ENCODE data around the gene DENND4A. TPM values are rescaled to one million over a fixed set of nuclear protein-coding genes. Genes with fewer than 3 reads are reported as not detected.

The DENND4A gene
- total RNA-seq, 4 donors from 2014 or later, result 12.2 to 42.1 (median 14.2) TPM

DNA sequence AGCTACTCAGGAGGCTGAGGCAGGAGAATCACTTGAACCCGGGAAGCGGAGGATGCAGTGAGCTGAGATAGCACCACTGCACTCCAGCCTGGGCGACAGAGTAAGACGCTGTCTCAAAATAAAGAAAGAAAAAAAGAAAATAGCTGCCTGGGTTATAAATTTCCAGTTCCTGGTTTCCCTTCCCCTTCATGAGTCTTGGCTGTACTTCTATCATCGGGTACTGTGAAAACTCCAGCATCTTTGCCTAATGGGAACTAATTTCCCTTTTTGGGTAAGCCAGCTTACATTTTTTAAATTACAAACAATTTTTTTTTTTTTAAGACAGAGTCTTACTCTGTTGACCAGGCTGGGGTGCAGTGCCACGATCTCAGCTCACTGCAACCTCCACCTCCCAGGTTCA, 15.0 kb downstream of the DENND4A start:
- H3K27me3 ChIP-seq, result no peaks in the 10 kb centered on the region
- no peak overlapping the region for H3K4me3 ChIP-seq
- no peaks in the 10 kb centered on the region for H3K36me3 ChIP-seq
- peak overlapping the region; percentile 15 for H3K27ac ChIP-seq
- H3K9me3 ChIP-seq, result no peaks in the 10 kb centered on the region
- no peak for TF ChIP-seq EP300 (IDR thresholded peaks at IDR 0.05)
- TF ChIP-seq, protein P1, sequence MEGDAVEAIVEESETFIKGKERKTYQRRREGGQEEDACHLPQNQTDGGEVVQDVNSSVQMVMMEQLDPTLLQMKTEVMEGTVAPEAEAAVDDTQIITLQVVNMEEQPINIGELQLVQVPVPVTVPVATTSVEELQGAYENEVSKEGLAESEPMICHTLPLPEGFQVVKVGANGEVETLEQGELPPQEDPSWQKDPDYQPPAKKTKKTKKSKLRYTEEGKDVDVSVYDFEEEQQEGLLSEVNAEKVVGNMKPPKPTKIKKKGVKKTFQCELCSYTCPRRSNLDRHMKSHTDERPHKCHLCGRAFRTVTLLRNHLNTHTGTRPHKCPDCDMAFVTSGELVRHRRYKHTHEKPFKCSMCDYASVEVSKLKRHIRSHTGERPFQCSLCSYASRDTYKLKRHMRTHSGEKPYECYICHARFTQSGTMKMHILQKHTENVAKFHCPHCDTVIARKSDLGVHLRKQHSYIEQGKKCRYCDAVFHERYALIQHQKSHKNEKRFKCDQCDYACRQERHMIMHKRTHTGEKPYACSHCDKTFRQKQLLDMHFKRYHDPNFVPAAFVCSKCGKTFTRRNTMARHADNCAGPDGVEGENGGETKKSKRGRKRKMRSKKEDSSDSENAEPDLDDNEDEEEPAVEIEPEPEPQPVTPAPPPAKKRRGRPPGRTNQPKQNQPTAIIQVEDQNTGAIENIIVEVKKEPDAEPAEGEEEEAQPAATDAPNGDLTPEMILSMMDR (IDR thresholded peaks at IDR 0.05), result no peak
- WGBS, result 87% methylated on average over 6 of the region's 6 CpGs
- DNase-seq (ENCODE audit: low spot score in 2 of 2), result no peak
- H3K4me1 ChIP-seq, result no peaks in the 10 kb centered on the region

DNA sequence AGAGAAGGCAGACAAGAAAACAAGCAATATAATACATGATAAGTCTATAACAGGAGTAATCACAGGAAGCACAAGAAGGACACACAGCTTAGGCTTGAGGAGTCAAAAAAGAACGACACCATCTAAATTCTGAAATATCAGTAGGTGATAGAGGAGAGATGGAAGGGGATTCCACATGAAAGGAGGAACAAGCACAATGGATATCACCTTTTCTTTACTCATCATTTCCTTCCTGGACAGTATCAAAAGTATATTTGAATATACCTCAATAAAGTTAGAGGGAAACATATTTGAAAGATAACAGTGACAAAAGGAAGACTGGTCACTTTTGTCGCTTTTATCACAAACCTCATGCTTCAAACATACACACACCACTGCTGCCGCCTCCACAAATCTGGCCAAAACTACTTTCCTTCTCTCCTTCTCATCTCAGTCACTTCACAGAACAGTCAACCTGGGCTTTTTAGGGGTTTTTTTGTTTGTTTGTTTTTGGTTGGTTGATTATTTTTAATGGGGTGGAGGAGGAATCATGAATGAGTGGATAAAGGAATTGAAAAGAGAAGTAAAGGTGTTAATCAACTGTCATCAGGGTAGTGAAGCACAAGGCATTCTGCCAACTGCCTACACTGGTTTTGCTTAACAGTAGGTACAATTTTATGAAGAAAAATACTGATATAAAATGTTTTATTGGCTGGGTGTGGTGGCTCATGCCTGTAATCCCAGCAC, 18.5 kb downstream of the DENND4A start:
- 93% methylated on average over 3 of the region's 3 CpGs for WGBS
- no peak overlapping the region for H3K4me3 ChIP-seq
- no peak for DNase-seq (ENCODE audit: low spot score in 2 of 2)
- H3K27me3 ChIP-seq, result no peaks in the 10 kb centered on the region
- no peak overlapping the region for H3K27ac ChIP-seq
- no peaks in the 10 kb centered on the region for H3K4me1 ChIP-seq
- no peaks in the 10 kb centered on the region for H3K9me3 ChIP-seq
- no peaks in the 10 kb centered on the region for H3K36me3 ChIP-seq
- TF ChIP-seq EP300 (IDR thresholded peaks at IDR 0.05), result no peak
- no peak for TF ChIP-seq POLR2A (IDR thresholded peaks at IDR 0.05)
- TF ChIP-seq POLR2AphosphoS5 (IDR thresholded peaks at IDR 0.05), result no peak
- TF ChIP-seq, protein P1 (IDR thresholded peaks at IDR 0.05), result no peak

DNA sequence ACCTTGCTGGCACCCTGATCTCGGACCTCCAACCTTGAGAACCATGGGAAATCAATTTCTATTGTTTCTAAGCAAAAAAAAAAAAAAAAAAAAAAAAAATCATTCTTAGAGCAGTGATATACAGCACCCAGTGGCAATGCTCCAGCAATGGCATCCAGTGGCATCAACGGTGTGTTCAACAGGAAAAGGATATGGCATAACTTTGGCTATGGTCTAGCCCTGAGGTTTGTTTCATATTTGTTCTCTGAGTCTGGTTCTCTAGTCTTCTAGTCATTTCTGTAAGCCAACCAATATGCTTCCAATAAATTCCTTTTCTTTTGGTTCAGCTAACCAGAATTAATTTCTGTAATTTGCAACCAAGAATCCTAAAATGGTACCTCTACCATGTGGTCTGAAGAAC, 19.2 kb downstream of the DENND4A start:
- TF ChIP-seq POLR2A (IDR thresholded peaks at IDR 0.05), result no peak
- TF ChIP-seq, protein P1 (IDR thresholded peaks at IDR 0.05), result no peak
- TF ChIP-seq POLR2AphosphoS5 (IDR thresholded peaks at IDR 0.05), result no peak
- no peak for TF ChIP-seq EP300 (IDR thresholded peaks at IDR 0.05)
- Histone ChIP-seq H3K4me3 (no peak overlapping the region), H3K4me1 (no peaks in the 10 kb centered on the region), H3K27ac (no peak overlapping the region), H3K9me3 (no peaks in the 10 kb centered on the region), H3K27me3 (no peaks in the 10 kb centered on the region), H3K36me3 (no peaks in the 10 kb centered on the region)
- WGBS, result 77% methylated on average over 2 of the region's 2 CpGs
- no peak for DNase-seq (ENCODE audit: low spot score in 2 of 2)

DNA sequence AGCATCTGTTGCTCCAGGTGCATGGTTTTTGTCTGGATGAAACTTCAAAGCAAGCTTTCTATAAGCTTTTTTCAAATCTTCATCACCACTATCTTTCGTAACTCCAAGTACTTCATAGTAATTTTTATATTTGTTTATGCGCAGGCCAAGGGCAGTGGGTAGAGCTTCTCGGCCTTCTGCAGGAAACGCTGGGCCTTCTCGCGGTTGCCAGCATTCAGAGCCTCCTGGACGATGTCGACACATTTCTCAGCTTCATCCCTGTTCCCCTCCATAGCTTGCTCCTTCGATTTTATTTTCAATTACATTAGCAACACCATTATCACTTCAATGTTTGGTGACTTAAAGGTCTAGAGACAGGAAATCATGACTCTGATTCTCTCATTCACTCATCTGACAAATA, 20.2 kb downstream of the DENND4A start:
- Histone ChIP-seq H3K36me3 (no peaks in the 10 kb centered on the region), H3K27me3 (no peaks in the 10 kb centered on the region), H3K27ac (no peak overlapping the region), H3K4me3 (no peak overlapping the region), H3K9me3 (no peaks in the 10 kb centered on the region), H3K4me1 (no peaks in the 10 kb centered on the region)
- WGBS, result 93% methylated on average over 9 of the region's 9 CpGs
- TF ChIP-seq POLR2A (IDR thresholded peaks at IDR 0.05) (no peak), POLR2AphosphoS5 (IDR thresholded peaks at IDR 0.05) (no peak), EP300 (IDR thresholded peaks at IDR 0.05) (no peak)
- TF ChIP-seq, protein P1 (IDR thresholded peaks at IDR 0.05), result no peak
- DNase-seq (ENCODE audit: low spot score in 2 of 2), result no peak

DNA sequence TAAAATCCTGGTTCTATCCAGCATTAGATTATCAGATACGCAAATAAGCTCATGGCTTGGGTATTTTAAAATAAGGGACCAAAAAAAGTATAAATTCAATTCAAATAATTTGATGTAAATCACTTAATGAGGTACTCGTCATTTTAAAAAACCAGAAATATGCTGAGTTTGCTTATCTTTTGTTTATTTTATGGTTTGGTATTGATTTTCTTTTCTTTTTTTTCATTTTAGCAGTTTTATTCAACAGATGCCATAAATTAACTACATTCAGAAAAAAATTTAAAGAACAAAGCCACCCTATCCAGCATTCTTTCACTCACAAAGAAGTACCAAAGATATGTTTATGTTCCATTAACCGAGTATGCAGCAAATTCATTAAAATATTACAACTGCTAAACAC, 22.6 kb downstream of the DENND4A start:
- H3K4me3 ChIP-seq, result no peak overlapping the region
- H3K27me3 ChIP-seq, result no peaks in the 10 kb centered on the region
- no peak overlapping the region for H3K27ac ChIP-seq
- TF ChIP-seq EP300 (IDR thresholded peaks at IDR 0.05) (no peak), POLR2A (IDR thresholded peaks at IDR 0.05) (no peak), POLR2AphosphoS5 (IDR thresholded peaks at IDR 0.05) (no peak)
- TF ChIP-seq, protein P1 (IDR thresholded peaks at IDR 0.05), result no peak
- H3K4me1 ChIP-seq, result no peaks in the 10 kb centered on the region
- no peak for DNase-seq (ENCODE audit: low spot score in 2 of 2)
- 76% methylated on average over 3 of the region's 3 CpGs for whole genome bisulfite sequencing
- H3K36me3 ChIP-seq, result no peaks in the 10 kb centered on the region
- H3K9me3 ChIP-seq, result no peaks in the 10 kb centered on the region
